HEK293 (cell line): Measurements from ENCODE around the gene GNPDA2.

ENCODE experiments used
- BCL11B ChIP-seq: fragments of 450-650 bp; formaldehyde crosslinking; IDR thresholded peaks from 2 replicates; pipeline ENCODE4 v1.5.1; 2016; ENCODE audit warnings: low read depth, missing biosample characterization, missing genetic modification characterization
- GFI1B ChIP-seq: fragments of 450-650 bp; formaldehyde crosslinking; IDR thresholded peaks from 2 replicates; pipeline ENCODE4 v1.5.1; 2016; ENCODE audit warnings: missing biosample characterization, missing genetic modification characterization
- INSM2 ChIP-seq: fragments of 450-650 bp; formaldehyde crosslinking; IDR thresholded peaks from 2 replicates; pipeline ENCODE4 v1.5.1; 2016; ENCODE audit warnings: missing biosample characterization, missing genetic modification characterization
- KLF8 ChIP-seq: fragments of 450-650 bp; formaldehyde crosslinking; IDR thresholded peaks from 2 replicates; pipeline ENCODE4 v1.5.1; 2016; ENCODE audit warnings: missing biosample characterization, missing genetic modification characterization
- MEIS1 ChIP-seq: sonication (generic); formaldehyde crosslinking; IDR thresholded peaks from 2 replicates; pipeline ENCODE4 v1.8.1; 2022; ENCODE audit warnings: missing genetic modification reagents, mild to moderate bottlenecking, borderline replicate concordance
- PBX3 ChIP-seq: sonication (generic); formaldehyde crosslinking; IDR thresholded peaks from 2 replicates; pipeline ENCODE4 v1.8.1; 2022; ENCODE audit warnings: mild to moderate bottlenecking, moderate library complexity, missing genetic modification reagents
- REPIN1 ChIP-seq: fragments of 450-650 bp; formaldehyde crosslinking; IDR thresholded peaks from 2 replicates; pipeline ENCODE4 v1.5.1; 2017; ENCODE audit warnings: missing biosample characterization, missing genetic modification characterization, low read depth
- REST ChIP-seq: fragments of 450-650 bp; formaldehyde crosslinking; IDR thresholded peaks from 2 replicates; pipeline ENCODE4 v1.5.1; 2016; ENCODE audit warnings: missing biosample characterization, missing genetic modification characterization
- SALL2 ChIP-seq: fragments of 450-650 bp; formaldehyde crosslinking; IDR thresholded peaks from 2 replicates; pipeline ENCODE4 v1.5.0; 2017; ENCODE audit warnings: missing biosample characterization, mild to moderate bottlenecking, missing genetic modification characterization, borderline replicate concordance
- ZBTB49 ChIP-seq: fragments of 450-650 bp; formaldehyde crosslinking; IDR thresholded peaks from 2 replicates; pipeline ENCODE4 v1.5.1; 2016; ENCODE audit warnings: missing biosample characterization, missing genetic modification characterization, low read depth
- ZFP41 ChIP-seq: fragments of 450-650 bp; formaldehyde crosslinking; IDR thresholded peaks from 2 replicates; pipeline ENCODE4 v1.5.1; 2016; ENCODE audit warnings: missing biosample characterization, missing genetic modification characterization, borderline replicate concordance
- ZNF155 ChIP-seq: fragments of 450-650 bp; formaldehyde crosslinking; IDR thresholded peaks from 2 replicates; pipeline ENCODE4 v1.5.1; 2016; ENCODE audit warnings: missing biosample characterization, missing genetic modification characterization
- ZNF211 ChIP-seq: fragments of 450-650 bp; formaldehyde crosslinking; IDR thresholded peaks from 2 replicates; pipeline ENCODE4 v1.5.1; 2016; ENCODE audit warnings: low read depth, missing biosample characterization, missing genetic modification characterization
- ZNF239 ChIP-seq: fragments of 450-650 bp; formaldehyde crosslinking; IDR thresholded peaks from 2 replicates; pipeline ENCODE4 v1.5.1; 2016; ENCODE audit warnings: missing biosample characterization, missing genetic modification characterization
- ZNF26 ChIP-seq: fragments of 450-650 bp; formaldehyde crosslinking; IDR thresholded peaks from 2 replicates; pipeline ENCODE4 v1.5.1; 2016; ENCODE audit warnings: missing biosample characterization, missing genetic modification characterization
- ZNF324 ChIP-seq: fragments of 450-650 bp; formaldehyde crosslinking; IDR thresholded peaks from 2 replicates; pipeline ENCODE4 v1.5.1; 2016; ENCODE audit warnings: missing biosample characterization, missing genetic modification characterization
- ZNF366 ChIP-seq: fragments of 450-650 bp; formaldehyde crosslinking; conservative IDR thresholded peaks from 2 replicates; pipeline ENCODE4 v1.5.1; 2016; ENCODE audit warnings: missing biosample characterization, missing genetic modification characterization
- ZNF518A ChIP-seq: fragments of 450-650 bp; formaldehyde crosslinking; conservative IDR thresholded peaks from 2 replicates; pipeline ENCODE4 v1.5.1; 2016; ENCODE audit warnings: low read depth, missing biosample characterization, missing genetic modification characterization
- ZNF629 ChIP-seq: fragments of 450-650 bp; formaldehyde crosslinking; IDR thresholded peaks from 2 replicates; pipeline ENCODE4 v1.5.1; 2017; ENCODE audit warnings: missing biosample characterization, missing genetic modification characterization
- ZNF639 ChIP-seq: fragments of 450-650 bp; formaldehyde crosslinking; IDR thresholded peaks from 2 replicates; pipeline ENCODE4 v1.5.1; 2016; ENCODE audit warnings: missing biosample characterization, missing genetic modification characterization
- ZNF776 ChIP-seq: fragments of 450-650 bp; formaldehyde crosslinking; IDR thresholded peaks from 2 replicates; pipeline ENCODE4 v1.5.0; 2017; ENCODE audit warnings: missing biosample characterization, missing genetic modification characterization, borderline replicate concordance

The GNPDA2 gene

GRCh38 chr4:44726038-44726871 lies at the start of gene GNPDA2 (continued):
- TF ChIP-seq REST (peak; percentile 45; the same call in 1 of the 2 replicates), MEIS1 (CRISPR knock-in tag) (no peak), ZNF26 (tag by site-specific recombination) (no peak), ZNF155 (no peak), REPIN1 (tag by site-specific recombination) (no peak), ZNF211 (tag by site-specific recombination) (no peak), ZFP41 (no peak), ZNF324 (no peak), PBX3 (no peak), INSM2 (tag by site-specific recombination) (no peak), BCL11B (peak; percentile 63; the same call in 1 of the 2 replicates), GFI1B (tag by site-specific recombination) (no peak), KLF8 (no peak), ZBTB49 (tag by site-specific recombination) (no peak), ZNF518A (tag by site-specific recombination) (peak; percentile 76), ZNF629 (tag by site-specific recombination) (no peak), ZNF639 (tag by site-specific recombination) (no peak), ZNF239 (tag by site-specific recombination) (no peak), ZNF366 (tag by site-specific recombination) (0 out of 2 replicates have a peak, but pooled peaks have one; percentile 13), ZNF776 (tag by site-specific recombination) (no peak), SALL2 (tag by site-specific recombination) (no peak)
